Brain microvascular endothelial cell (primary cell): ENCODE measurements around the gene DAAM2.

Experiments
- DNase-seq: peaks from one replicate; pipeline ENCODE4 v3.0.0-alpha.2; 2020
- H3K27ac ChIP-seq: fragments of 250-450 bp; sonication (Bioruptor Pico); 2 replicates; pipeline ENCODE4 v1.5.1; 2020; ENCODE audit warnings: mild to moderate bottlenecking, moderate library complexity
- H3K27me3 ChIP-seq: fragments of 250-450 bp; sonication (Bioruptor Pico); replicated peaks from 2 replicates; pipeline ENCODE4 v1.5.1; 2020; ENCODE audit warnings: mild to moderate bottlenecking
- H3K36me3 ChIP-seq: fragments of 250-450 bp; sonication (Bioruptor Pico); replicated peaks from 2 replicates; pipeline ENCODE4 v1.5.1; 2020; ENCODE audit warnings: mild to moderate bottlenecking
- H3K4me3 ChIP-seq: 2 replicates; pipeline ENCODE4 v1.5.1; 2011; ENCODE audit warnings: low read depth, mild to moderate bottlenecking, control low read depth, low read length, moderate library complexity
- CTCF ChIP-seq: IDR thresholded peaks from 2 replicates; pipeline ENCODE4 v1.5.1; 2011; ENCODE audit warnings: low read depth, mild to moderate bottlenecking, moderate library complexity, low read length, control low read depth, inconsistent platforms; ENCODE audit errors: missing control alignments
- in situ Hi-C: cut with HindIII; loops from 2 replicates; pipeline ENCODE4 v1.10.0; 2017; ENCODE audit warnings: low sequenced_read_pairs, low pct_ligation_motif_present

Gene DAAM2

DNA sequence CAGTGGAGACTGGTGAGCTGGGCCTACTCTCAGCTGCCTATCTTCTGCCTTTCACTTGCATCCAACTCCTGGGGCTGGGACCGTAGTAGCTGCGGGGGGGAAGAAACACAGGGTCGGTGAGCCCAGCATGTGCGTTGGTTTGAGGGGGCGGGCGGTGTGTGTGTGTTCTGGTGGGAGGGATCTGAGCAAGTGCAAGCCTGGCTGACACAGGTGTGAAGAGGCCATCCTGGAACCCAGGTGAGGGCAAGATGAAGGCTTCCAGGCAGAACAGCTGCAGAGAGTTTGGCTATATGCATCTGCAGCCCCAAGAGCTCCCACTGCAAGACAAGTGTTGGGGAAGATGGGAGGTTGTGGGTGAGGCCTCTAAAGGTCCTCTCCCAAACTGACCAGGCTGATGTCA, 111.5 kb downstream of the DAAM2 start:
- in situ Hi-C loops: no loop called here
- no peak for DNase-seq
- TF ChIP-seq CTCF: no peak
- no peak overlapping the region for H3K4me3 ChIP-seq
- H3K27ac ChIP-seq: no peak overlapping the region
- H3K27me3 ChIP-seq: no peaks in the 10 kb centered on the region
- peaks cover 7% of the 10 kb centered on the region for H3K36me3 ChIP-seq

- peak; percentile 12 for TF ChIP-seq CTCF
- DNase-seq: no peak
- Histone ChIP-seq H3K27ac (no peak overlapping the region), H3K36me3 (peaks cover 7% of the 10 kb centered on the region), H3K4me3 (no peak overlapping the region), H3K27me3 (no peaks in the 10 kb centered on the region)
- in situ Hi-C loops: no loop called here
These were observed 112.9 kb downstream of the DAAM2 start for GRCh38 chr6:39904946-39905639.

DNA sequence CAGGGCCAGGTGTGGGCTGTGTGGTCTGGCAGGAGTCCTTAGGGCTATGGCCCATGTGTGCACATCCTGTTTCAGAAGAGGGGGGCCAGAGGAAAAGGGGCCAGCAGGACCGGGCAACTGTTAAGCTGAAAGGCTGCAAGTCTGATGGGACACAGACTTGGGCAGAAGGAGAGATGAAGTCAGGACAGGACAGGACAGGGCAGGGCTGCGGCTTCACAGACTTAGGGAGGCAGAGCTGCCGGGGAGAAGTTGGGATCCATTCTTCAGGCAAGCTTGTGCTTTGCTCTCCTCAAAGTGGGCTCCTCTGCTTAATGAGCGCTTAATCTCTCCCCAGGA, 113.4 kb downstream of the DAAM2 start:
- Histone ChIP-seq H3K36me3 (peaks cover 7% of the 10 kb centered on the region), H3K4me3 (no peak overlapping the region), H3K27me3 (no peaks in the 10 kb centered on the region), H3K27ac (no peak overlapping the region)
- TF ChIP-seq CTCF: no peak
- in situ Hi-C loops: no loop called here
- no peak for DNase-seq

GRCh38 chr6:39906318-39906761, 114.2 kb downstream of the DAAM2 start:
- in situ Hi-C loops: no loop called here
- H3K27ac ChIP-seq: no peak overlapping the region
- TF ChIP-seq CTCF: no peak
- no peak overlapping the region for H3K4me3 ChIP-seq
- no peaks in the 10 kb centered on the region for H3K27me3 ChIP-seq
- no peak for DNase-seq
- H3K36me3 ChIP-seq: peaks cover 7% of the 10 kb centered on the region

- no peak overlapping the region for H3K4me3 ChIP-seq
- peaks cover 7% of the 10 kb centered on the region for H3K36me3 ChIP-seq
- H3K27me3 ChIP-seq: no peaks in the 10 kb centered on the region
- H3K27ac ChIP-seq: no peak overlapping the region
- TF ChIP-seq CTCF: no peak
- DNase-seq: no peak
- in situ Hi-C loops: no loop called here
These were observed 115.8 kb downstream of the DAAM2 start for GRCh38 chr6:39907871-39908575.
